NCI-H524 treated with DMSO at 0.1 percent for 48 hours (cell line): ENCODE results near the gene SCFD2.
A peak's percentile ranks its signal among the peaks of the same experiment; 100 is the strongest.

Experiments
- DNase-seq: peaks from one replicate; lab custom pipeline; 2025; lab: John Stamatoyannopoulos, UW

The SCFD2 gene

GRCh38 chr4:52983563-52984303 is 382.1 kb downstream of the SCFD2 start:
- DNase-seq: peak; percentile 10

- DNase-seq: no peak
Measured at GRCh38 chr4:52982946-52983340, 382.9 kb downstream of the SCFD2 start.

GRCh38 chr4:52982255-52982945 is 383.5 kb downstream of the SCFD2 start:
- peak; percentile 17 for DNase-seq

- DNase-seq: no peak
Measured at GRCh38 chr4:52979821-52980590, 385.9 kb downstream of the SCFD2 start.

GRCh38 chr4:52979020-52979419 is 386.8 kb downstream of the SCFD2 start:
- no peak for DNase-seq

- no peak for DNase-seq
Measured at GRCh38 chr4:52977252-52977651, 388.6 kb downstream of the SCFD2 start.

GRCh38 chr4:52976523-52977230 is 389.2 kb downstream of the SCFD2 start:
- no peak for DNase-seq

GRCh38 chr4:52968691-52969090 is 397.2 kb downstream of the SCFD2 start:
- DNase-seq: no peak

GRCh38 chr4:52968241-52968640 is 397.6 kb downstream of the SCFD2 start:
- no peak for DNase-seq

GRCh38 chr4:52966781-52967180 is 399.1 kb downstream of the SCFD2 start:
- no peak for DNase-seq

GRCh38 chr4:52966172-52966571 is 399.7 kb downstream of the SCFD2 start:
- DNase-seq: no peak

GRCh38 chr4:52964561-52965101 is 401.2 kb downstream of the SCFD2 start:
- DNase-seq: no peak

- DNase-seq: no peak
Measured at GRCh38 chr4:52964011-52964410, 401.9 kb downstream of the SCFD2 start.

- DNase-seq: no peak
Measured at GRCh38 chr4:52962721-52963120, 403.1 kb downstream of the SCFD2 start.

GRCh38 chr4:52961666-52962412 is 404.0 kb downstream of the SCFD2 start:
- DNase-seq: no peak

- DNase-seq: no peak
Measured at GRCh38 chr4:52959541-52959940, 406.3 kb downstream of the SCFD2 start.

GRCh38 chr4:52957835-52958631 is 407.8 kb downstream of the SCFD2 start:
- DNase-seq: peak; percentile 12

- peak; percentile 94 for DNase-seq
Measured at GRCh38 chr4:52957220-52957686, 408.6 kb downstream of the SCFD2 start.

GRCh38 chr4:52956691-52957090 is 409.2 kb downstream of the SCFD2 start:
- no peak for DNase-seq

GRCh38 chr4:52954560-52955170 is 411.2 kb downstream of the SCFD2 start:
- DNase-seq: no peak
